Putamen (tissue), 1 donor: ENCODE data around the gene CDH4.
"Not testable (repeated sequence)": the region's sequence is repeated elsewhere in the genome, so short reads cannot be mapped to it uniquely, and the experiment has no call there.

ENCODE experiments used
- DNase-seq: peaks from one replicate; pipeline ENCODE4 v3.0.0-alpha.2; 2016; ENCODE audit warnings: low spot score

CDH4 gene

DNA sequence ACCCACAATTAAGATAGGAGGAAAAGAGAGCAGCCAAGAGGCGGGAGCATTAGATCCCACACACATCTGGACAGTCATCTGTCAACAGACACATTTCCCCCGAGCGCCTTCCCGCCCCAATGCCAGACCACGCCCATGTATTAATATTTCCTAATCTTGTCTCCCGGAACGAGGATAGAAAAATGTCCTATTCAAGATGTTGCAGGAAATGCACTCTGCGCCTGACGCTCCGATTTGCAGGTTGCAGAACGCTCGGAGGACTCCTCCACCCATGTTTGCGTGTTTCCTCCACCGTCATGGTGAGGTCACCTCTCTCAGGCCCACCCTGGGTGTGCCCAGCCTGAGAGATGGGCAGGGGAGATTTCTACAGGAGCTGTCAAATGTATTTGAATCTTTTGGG, 598.4 kb downstream of the CDH4 start:
- DNase-seq, result no peak

DNA sequence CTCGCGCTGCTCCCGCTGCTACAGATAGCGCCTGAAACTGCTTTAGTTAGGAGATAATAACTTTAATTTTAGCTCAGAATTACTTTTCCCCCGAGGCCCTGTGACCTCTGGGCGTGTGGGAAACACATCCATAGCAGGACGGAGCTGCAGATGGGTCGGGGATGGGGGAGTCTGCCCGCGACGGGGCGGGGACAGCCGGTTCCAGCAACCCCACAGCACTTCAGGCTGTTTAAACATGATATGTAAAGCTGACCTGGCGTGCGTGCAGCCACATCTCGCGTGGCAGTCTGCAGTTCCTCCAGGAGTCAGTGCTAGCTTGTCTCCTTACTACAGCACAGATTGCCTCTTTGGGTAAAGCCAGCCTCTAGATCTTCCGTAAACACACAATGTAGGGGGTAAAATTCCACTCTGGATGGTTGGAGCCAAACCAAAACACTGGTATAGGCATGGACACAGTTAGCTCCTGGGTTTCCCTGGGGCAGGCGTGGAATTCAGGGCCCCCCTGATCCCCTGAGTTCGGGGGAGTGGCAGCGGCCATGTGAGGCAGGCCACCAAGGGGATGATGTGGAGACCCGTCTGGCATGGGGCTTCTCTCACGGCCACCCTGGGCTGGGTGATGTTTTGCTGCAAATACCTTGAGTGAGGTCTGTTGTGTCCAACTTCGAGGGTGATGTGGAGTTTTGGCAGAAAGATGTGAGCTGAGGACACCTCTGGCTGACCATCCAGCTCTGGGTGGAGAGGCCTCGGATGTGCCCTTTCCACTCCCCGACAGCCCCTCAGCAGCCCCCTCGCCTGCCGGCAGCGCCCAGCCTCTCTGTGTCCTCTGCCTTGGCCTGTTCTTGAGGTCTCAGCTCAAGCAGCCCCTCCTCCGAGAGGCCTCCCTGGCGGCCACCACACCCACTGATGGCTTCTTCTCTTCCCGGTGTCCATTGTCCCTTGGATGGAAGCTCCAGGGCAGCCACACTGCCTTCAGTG, 599.2 kb downstream of the CDH4 start:
- DNase-seq, result no peak

- no peak for DNase-seq
Observed at GRCh38 chr20:61852268-61853072, 600.4 kb downstream of the CDH4 start.

DNA sequence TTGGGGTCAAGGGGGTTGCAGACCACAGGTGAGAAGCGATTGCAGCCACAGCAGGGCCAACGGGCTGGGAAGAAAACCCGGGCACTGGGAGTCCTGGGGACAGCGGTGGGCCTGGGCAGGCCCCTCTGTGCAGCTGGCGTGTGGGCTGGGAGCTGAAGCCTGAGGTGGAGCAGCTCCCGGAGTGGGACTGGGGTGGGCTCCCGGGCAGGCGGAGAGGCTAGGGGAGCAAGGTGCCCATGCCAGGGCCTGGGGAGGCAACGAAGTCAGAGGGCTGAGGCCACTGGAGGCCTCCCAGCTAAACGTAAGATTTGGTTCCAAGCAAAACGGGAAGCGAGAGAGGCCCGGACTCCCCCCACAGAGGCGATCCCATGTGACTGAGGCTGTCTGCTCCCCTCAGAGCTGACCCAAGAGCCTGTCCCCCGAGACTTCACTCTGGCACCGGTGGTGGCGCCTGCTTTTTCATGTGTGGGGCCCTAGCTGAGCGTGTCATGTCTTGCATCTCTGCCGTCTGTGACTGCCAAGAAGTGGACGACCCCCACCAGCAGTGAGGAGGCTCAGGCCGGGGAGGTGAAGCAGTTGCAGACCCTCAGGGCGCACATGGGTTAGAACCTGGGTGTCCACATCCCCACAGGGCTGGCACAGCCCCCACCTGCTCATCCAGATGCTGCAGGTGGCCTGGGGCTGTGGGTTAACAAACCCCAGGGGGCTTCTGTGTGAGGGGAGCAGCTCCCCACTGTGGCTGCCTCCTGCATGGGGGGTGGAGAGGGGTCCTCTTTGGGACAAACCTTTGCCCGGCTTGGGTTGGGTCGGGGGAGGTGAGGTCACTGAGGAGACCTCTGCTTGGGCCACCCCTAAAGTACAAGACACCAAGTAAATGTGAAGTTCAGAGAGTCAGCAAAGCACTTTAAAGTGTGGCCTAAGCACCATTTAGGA, 601.3 kb downstream of the CDH4 start:
- DNase-seq, result no peak

DNA sequence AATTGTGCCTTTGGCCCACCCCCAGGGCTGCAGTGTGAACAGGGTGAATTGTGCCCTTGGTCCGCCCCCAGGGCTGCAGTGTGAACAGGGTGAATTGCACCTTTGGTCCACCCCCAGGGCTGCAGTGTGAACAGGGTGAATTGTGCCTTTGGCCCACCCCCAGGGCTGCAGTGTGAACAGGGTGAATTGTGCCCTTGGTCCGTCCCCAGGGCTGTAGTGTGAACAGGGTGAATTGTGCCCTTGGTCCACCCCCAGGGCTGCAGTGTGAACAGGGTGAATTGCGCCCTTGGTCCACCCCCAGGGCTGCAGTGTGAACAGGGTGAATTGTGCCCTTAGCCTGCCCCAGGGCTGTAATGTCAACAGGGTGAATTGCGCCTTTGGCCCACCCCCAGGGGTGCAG, 602.5 kb downstream of the CDH4 start:
- not testable (repeated sequence) for DNase-seq

GRCh38 chr20:61855286-61855685, 603.2 kb downstream of the CDH4 start:
- no peak for DNase-seq

GRCh38 chr20:61856626-61857413, 604.8 kb downstream of the CDH4 start:
- DNase-seq, result no peak

DNA sequence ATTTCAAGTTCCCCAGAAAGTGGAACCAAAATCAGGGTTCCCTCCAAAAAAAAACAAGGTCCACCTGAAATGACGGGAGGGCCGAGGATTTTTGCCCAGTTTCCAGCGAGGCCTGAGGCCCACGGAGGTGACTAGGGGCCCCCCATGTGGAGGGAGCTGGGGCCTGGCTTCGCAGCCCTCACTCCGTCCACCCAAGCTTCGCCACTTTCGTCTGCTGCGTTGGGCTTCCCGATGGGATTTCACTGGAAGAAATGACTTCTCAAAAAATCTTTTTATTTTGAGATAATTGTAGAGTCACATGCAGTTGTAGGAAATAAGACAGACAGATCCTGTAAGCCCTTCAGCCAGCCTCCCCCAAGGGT, 605.3 kb downstream of the CDH4 start:
- DNase-seq, result no peak

- DNase-seq, result no peak
Observed at GRCh38 chr20:61857884-61858283, 605.8 kb downstream of the CDH4 start.

DNA sequence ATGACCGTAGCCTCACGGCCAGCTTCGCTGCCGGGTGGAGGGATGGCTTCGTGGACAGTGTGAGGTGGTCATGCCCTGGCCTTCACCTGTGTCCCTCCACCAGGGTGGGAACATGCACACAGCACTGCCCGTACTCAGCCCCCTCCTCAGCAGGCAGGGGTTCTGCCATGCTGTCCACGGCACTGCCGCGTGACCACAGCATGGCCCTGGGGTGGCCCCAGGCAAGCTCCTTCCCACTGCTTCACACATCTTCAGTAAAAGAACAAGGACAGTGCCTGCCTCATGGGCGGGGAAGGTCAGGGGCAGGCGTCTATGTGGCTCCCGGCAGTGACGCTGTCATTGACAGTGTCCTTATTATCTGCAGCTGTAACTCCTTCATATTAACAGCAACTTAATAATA, 607.7 kb downstream of the CDH4 start:
- no peak for DNase-seq

DNA sequence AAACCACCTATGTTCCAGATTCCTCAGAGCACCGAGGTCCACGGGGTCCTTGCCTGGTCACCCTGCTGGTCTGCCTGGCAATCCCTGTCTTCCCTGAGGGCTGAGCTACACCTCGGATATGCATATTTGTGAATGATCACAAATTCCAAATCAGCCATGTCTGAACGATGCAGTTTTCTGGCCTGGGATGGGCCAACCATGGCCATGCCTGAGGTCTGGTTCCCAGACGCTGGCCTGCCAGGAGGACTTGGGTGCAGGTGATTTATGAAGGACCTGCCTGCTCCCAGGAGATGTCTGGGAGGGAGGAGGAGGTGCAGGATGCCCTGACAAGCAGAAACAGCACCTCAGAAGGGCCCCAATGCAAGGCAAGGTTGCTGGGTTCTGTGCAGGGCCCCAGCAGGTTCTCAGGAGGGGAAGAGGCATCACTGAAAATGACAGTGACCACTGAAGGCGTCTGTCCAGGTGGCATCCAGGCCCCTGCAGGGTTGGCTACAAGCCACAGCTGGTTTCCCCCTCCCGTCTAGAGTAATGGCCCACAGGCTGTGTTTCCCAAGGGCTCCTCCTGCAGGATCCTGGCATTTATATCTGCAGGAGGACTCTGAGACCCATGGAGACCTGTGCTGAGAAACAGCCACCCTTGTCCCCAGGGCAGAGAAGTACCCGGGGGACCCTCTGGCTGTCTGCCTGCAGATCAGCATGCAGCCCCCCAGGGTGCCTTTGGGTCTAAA, 608.4 kb downstream of the CDH4 start:
- DNase-seq, result no peak

DNA sequence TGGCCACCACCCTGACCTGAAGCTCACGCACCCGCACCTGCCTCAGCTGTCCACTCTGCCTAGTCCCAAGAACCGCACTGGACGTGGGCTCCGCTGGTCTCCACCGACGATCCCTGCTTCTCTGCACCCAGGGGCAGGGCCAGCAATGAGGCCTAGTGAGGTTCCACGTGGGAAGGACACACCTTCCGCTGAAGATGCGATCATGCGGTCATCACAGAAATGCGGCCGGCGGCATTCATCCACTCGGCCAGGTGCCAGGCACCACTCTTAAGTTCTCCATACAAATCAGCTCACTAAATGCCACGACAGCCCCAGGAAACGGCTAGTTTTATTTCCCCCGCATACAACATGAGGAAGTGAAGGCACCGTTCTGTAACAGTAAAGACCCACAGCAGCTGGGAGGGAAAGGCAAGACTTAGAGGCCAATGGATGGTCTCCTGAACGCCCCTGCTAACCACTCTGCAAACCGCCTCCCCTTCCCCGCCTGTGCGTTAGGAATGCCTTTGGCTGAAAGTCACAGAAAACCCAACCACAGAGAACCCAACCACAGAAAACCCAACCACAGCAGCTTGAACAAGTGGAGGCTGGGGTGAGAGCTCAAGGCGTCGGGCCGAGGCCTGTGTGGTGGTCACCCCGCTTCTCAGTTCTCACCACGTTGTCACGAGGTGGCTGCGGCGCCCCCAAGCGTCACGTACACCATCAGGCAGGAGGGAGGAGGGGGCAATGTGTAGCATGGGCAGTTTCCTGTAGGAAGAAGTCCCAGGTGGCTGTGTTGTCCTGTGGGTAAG, 609.2 kb downstream of the CDH4 start:
- no peak for DNase-seq

- DNase-seq, result no peak
Observed at GRCh38 chr20:61861858-61862257, 609.8 kb downstream of the CDH4 start.

GRCh38 chr20:61862881-61863280, 610.8 kb downstream of the CDH4 start:
- DNase-seq, result no peak

- no peak for DNase-seq
Observed at GRCh38 chr20:61864481-61864880, 612.4 kb downstream of the CDH4 start.

- DNase-seq, result no peak
Observed at GRCh38 chr20:61865353-61865752, 613.3 kb downstream of the CDH4 start.

GRCh38 chr20:61866165-61866564, 614.1 kb downstream of the CDH4 start:
- DNase-seq, result no peak

GRCh38 chr20:61868006-61868405, 615.9 kb downstream of the CDH4 start:
- DNase-seq, result no peak

DNA sequence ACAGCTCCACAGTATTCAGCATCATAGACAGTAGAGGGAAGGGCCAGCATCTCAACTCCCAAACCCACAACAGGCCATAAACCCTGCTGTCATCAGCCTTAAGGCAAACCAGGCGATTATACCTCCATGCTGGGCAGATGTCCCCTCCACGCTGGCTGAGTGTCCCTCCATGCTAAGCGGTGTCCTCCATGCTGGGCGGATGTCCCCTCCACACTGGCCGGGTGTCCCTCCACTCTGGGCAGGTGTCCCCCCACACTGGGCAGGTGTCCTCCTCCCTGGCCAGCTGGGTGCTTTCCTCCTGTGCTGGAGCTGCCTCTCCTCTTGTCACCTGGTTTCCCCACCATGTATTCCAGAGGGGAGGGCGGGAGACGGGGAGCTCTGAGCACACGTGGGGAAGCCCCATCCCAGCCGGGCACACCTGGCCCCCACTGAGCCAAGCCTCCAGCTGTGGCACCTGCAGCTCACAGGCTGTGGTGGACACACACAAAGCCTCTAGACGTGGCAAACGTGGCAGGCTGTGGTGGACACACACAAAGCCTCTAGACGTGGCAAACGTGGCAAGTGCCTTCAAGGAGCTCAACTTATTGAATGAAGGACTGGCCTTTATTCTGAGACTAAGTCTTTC, 616.5 kb downstream of the CDH4 start:
- no peak for DNase-seq
